SKM-1 (cell line): ENCODE measurements around the gene HMSD.

ENCODE experiments used
- DNase-seq: peaks from one replicate; lab custom pipeline; 2025; ENCODE audit not compliant: unreplicated experiment; lab: John Stamatoyannopoulos, UW

HMSD gene

DNA sequence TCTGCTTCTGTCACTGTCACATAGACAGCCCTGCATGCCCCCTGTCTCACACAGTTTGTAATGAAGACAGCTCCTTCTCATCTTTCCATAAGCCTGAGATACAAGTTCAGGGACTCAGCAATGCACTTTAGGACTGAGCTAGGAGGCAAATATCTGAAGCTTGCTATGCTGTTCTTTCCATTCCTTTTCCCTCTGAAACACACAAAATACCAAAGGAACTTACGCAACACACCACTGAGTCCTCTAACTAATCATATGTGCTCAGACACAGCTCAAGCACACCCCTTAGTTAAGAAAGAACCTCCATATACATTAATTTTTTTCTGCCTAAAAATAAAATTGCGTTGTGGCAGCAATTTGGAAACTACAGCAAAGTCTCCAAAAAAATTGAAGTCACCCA, 38.6 kb downstream of the HMSD start:
- DNase-seq = no peak

DNA sequence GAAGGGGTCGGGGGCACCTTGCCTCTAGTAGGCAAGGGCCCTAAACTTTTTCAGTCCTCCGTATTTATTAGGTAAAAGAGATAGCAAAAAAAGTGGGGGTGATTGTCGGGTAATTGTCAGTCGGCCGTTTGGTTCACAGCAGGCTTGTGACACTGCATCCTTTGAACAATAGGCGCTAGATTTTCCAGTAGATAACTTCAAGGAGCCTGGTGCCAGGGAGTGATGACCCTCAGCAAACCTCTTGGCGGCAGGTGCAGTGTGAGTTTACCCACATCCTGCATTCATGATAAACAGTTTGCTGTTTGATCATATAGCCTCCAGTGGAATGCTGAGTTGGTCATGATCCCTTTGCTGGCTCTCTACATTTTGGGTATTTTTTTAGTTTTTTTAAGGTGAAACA, 43.6 kb downstream of the HMSD start:
- DNase-seq = no peak

- no peak for DNase-seq
Observed at GRCh38 chr18:63994783-63995399, 45.8 kb downstream of the HMSD start.

- DNase-seq = no peak
Observed at GRCh38 chr18:63997041-63997440, 47.9 kb downstream of the HMSD start.

DNA sequence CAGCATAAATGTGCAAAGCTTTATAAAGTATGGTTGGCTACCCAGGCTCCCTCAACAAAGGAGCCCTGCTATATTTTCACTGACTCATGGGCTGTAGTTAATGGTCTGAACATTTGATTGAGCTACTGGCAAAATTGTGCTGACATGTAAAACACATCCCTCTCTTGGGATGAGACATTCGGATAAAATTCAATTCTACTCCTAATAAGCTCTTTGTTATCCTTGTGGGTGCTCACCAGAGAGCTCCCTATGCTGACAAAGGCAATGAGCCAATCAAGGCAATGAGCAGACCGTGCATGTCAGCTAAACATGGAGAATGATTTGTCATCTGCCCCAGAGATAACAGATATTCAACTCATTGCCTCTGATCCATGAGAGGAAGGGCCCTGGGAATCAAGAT, 48.5 kb downstream of the HMSD start:
- no peak for DNase-seq

DNA sequence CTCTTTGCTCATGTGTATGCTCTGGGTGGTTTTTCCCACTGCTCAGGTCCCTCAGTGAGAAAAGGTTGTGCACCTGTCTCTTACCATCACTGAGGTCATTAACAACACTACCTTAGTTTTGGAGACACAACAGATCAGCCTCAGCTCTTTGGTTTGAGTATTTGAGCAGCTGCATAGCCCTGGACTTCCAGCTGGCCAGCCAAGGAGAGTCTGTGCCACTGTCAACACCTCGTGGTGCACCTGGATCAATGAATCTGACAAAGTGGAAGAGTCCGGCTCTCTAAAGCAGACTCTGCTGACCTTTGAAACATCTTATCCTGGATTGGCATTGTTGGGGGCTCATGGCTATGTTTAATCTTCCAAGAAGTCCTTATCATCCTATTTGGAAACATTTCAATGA, 50.8 kb downstream of the HMSD start:
- DNase-seq = no peak

- DNase-seq = no peak
Observed at GRCh38 chr18:64002581-64002980, 53.5 kb downstream of the HMSD start.

GRCh38 chr18:64009305-64009704, 60.2 kb downstream of the HMSD start:
- no peak for DNase-seq
